Rectal smooth muscle tissue (tissue), 1 donor: ENCODE data around the gene GNGT2.

Experiments
- H3K27ac ChIP-seq: one replicate; pipeline ENCODE4 v1.7.0; 2013; ENCODE audit warnings: low read depth, low read length, inconsistent platforms
- H3K27me3 ChIP-seq: one replicate; pipeline ENCODE4 v1.7.0; 2013; ENCODE audit warnings: low read length; ENCODE audit not compliant: control insufficient read depth, insufficient read depth
- H3K36me3 ChIP-seq: one replicate; pipeline ENCODE4 v1.7.0; 2013; ENCODE audit warnings: low read length; ENCODE audit not compliant: control insufficient read depth, insufficient read depth
- H3K4me1 ChIP-seq: one replicate; pipeline ENCODE4 v1.7.0; 2013; ENCODE audit warnings: low read length; ENCODE audit not compliant: control insufficient read depth, insufficient read depth
- H3K4me3 ChIP-seq: one replicate; pipeline ENCODE4 v1.7.0; 2013; ENCODE audit warnings: low read length
- H3K9ac ChIP-seq: one replicate; pipeline ENCODE4 v1.7.0; 2013; ENCODE audit warnings: low read length

GNGT2 gene

GRCh38 chr17:49241040-49241439 is 30.7 kb upstream of the GNGT2 start:
- H3K27me3 ChIP-seq, result no peaks in the 10 kb centered on the region
- no peaks in the 10 kb centered on the region for H3K4me1 ChIP-seq
- no peak overlapping the region for H3K27ac ChIP-seq
- H3K9ac ChIP-seq, result no peak overlapping the region
- no peak overlapping the region for H3K4me3 ChIP-seq
- H3K36me3 ChIP-seq, result no peaks in the 10 kb centered on the region

GRCh38 chr17:49240619-49241018 is 30.2 kb upstream of the GNGT2 start:
- no peaks in the 10 kb centered on the region for H3K36me3 ChIP-seq
- H3K27me3 ChIP-seq, result no peaks in the 10 kb centered on the region
- H3K4me3 ChIP-seq, result no peak overlapping the region
- no peak overlapping the region for H3K9ac ChIP-seq
- H3K27ac ChIP-seq, result no peak overlapping the region
- no peaks in the 10 kb centered on the region for H3K4me1 ChIP-seq

GRCh38 chr17:49239963-49240362 is 29.6 kb upstream of the GNGT2 start:
- Histone ChIP-seq H3K27me3 (no peaks in the 10 kb centered on the region), H3K4me1 (no peaks in the 10 kb centered on the region), H3K4me3 (no peak overlapping the region), H3K9ac (no peak overlapping the region), H3K36me3 (no peaks in the 10 kb centered on the region), H3K27ac (no peak overlapping the region)

- H3K27me3 ChIP-seq, result no peaks in the 10 kb centered on the region
- H3K27ac ChIP-seq, result no peak overlapping the region
- no peak overlapping the region for H3K4me3 ChIP-seq
- no peaks in the 10 kb centered on the region for H3K4me1 ChIP-seq
- H3K36me3 ChIP-seq, result no peaks in the 10 kb centered on the region
- no peak overlapping the region for H3K9ac ChIP-seq
Observed at GRCh38 chr17:49235896-49236295, 25.5 kb upstream of the GNGT2 start.

- Histone ChIP-seq H3K27ac (no peak overlapping the region), H3K36me3 (no peaks in the 10 kb centered on the region), H3K4me1 (no peaks in the 10 kb centered on the region), H3K27me3 (peaks cover 2% of the 10 kb centered on the region), H3K4me3 (no peak overlapping the region), H3K9ac (no peak overlapping the region)
Observed at GRCh38 chr17:49234509-49235080, 24.2 kb upstream of the GNGT2 start.

GRCh38 chr17:49231563-49231894 is 21.2 kb upstream of the GNGT2 start:
- Histone ChIP-seq H3K4me1 (no peaks in the 10 kb centered on the region), H3K36me3 (no peaks in the 10 kb centered on the region), H3K9ac (no peak overlapping the region), H3K27ac (no peak overlapping the region), H3K4me3 (no peak overlapping the region), H3K27me3 (peaks cover 8% of the 10 kb centered on the region)

- peak within 1 kb of the TSS; percentile 85 for H3K4me3 ChIP-seq
- H3K36me3 ChIP-seq, result no peaks in the 10 kb centered on the region
- no peak within 1 kb of the TSS for H3K27ac ChIP-seq
- peak within 1 kb of the TSS; percentile 43 for H3K9ac ChIP-seq
- no peaks in the 10 kb centered on the region for H3K4me1 ChIP-seq
- peaks cover 8% of the 10 kb centered on the region for H3K27me3 ChIP-seq
Observed at GRCh38 chr17:49230636-49231562, 20.5 kb upstream of the GNGT2 start, which contains the start of gene PHOSPHO1. PHOSPHO1 (minus strand) TSS chr17:49230787; CDS start chr17:49226691, 4,096 bp downstream.

- H3K4me1 ChIP-seq, result no peaks in the 10 kb centered on the region
- H3K9ac ChIP-seq, result no peak overlapping the region
- peak overlapping the region; percentile 85 for H3K4me3 ChIP-seq
- peaks cover 10% of the 10 kb centered on the region for H3K27me3 ChIP-seq
- no peaks in the 10 kb centered on the region for H3K36me3 ChIP-seq
- no peak overlapping the region for H3K27ac ChIP-seq
Observed at GRCh38 chr17:49229805-49230600, 19.6 kb upstream of the GNGT2 start.

GRCh38 chr17:49229076-49229804 is 18.9 kb upstream of the GNGT2 start:
- H3K4me1 ChIP-seq, result no peaks in the 10 kb centered on the region
- H3K27ac ChIP-seq, result no peak overlapping the region
- peaks cover 15% of the 10 kb centered on the region for H3K27me3 ChIP-seq
- H3K36me3 ChIP-seq, result no peaks in the 10 kb centered on the region
- H3K9ac ChIP-seq, result no peak overlapping the region
- H3K4me3 ChIP-seq, result no peak overlapping the region

GRCh38 chr17:49227436-49228261 is 17.3 kb upstream of the GNGT2 start:
- H3K4me3 ChIP-seq, result no peak overlapping the region
- H3K27me3 ChIP-seq, result peaks cover 27% of the 10 kb centered on the region
- no peaks in the 10 kb centered on the region for H3K36me3 ChIP-seq
- H3K27ac ChIP-seq, result no peak overlapping the region
- peaks cover 4% of the 10 kb centered on the region for H3K4me1 ChIP-seq
- no peak overlapping the region for H3K9ac ChIP-seq

- Histone ChIP-seq H3K9ac (no peak overlapping the region), H3K4me1 (peaks cover 4% of the 10 kb centered on the region), H3K27me3 (peaks cover 27% of the 10 kb centered on the region), H3K27ac (no peak overlapping the region), H3K36me3 (no peaks in the 10 kb centered on the region), H3K4me3 (no peak overlapping the region)
Observed at GRCh38 chr17:49226771-49227435, 16.5 kb upstream of the GNGT2 start.
